B cell (primary cell): ENCODE results near the gene SMIM36. TPM values are rescaled to one million over a fixed set of nuclear protein-coding genes. Genes with fewer than 3 reads are reported as not detected.

Experiments
- ATAC-seq: fragments of 200-7000 bp; cut with Tn5 transposase; one replicate; pipeline ENCODE4 v1.10.0; 2021; ENCODE audit warnings: low read depth, mild to moderate bottlenecking, moderate number of reproducible peaks, moderate library complexity
- CTCF ChIA-PET: fragments of 350-600 bp; sonication (Branson Sonifier 250); formaldehyde crosslinking; loops from one replicate; lab custom pipeline; 2021; ENCODE audit warnings: antibody characterized with exemption, inconsistent platforms; lab: Charles Lee
- POLR2A ChIA-PET: fragments of 350-600 bp; sonication (Branson Sonifier 250); formaldehyde crosslinking; loops from one replicate; lab custom pipeline; 2021; ENCODE audit warnings: antibody characterized with exemption; lab: Charles Lee
- DNase-seq: peaks from one replicate; pipeline ENCODE4 v3.0.0; 2013
- H2AFZ ChIP-seq: 2 replicates; pipeline ENCODE4 v1.6.1; 2012; ENCODE audit warnings: mild to moderate bottlenecking, low read depth, low read length; ENCODE audit not compliant: insufficient read depth, poor library complexity, severe bottlenecking
- H3K27ac ChIP-seq, 2 donors: 1 replicate in 1 of 2; 2 replicates in 1 of 2; pipeline ENCODE4 v1.5.1; 2012 to 2013; ENCODE audit warnings: low read length in 2 of 2, mild to moderate bottlenecking in 2 of 2, moderate library complexity in 1 of 2
- H3K27me3 ChIP-seq, 4 experiments: fragments of 200-600 bp in 1 of 4; sonication (generic) in 1 of 4; replicated peaks in 1 of 4; 1 replicate in 2 of 4; 2 replicates in 2 of 4; pipeline versions ENCODE4 v1.6.1 to v1.7.0; 2013 to 2016; ENCODE audit warnings: low read length in 3 of 4, mild to moderate bottlenecking in 2 of 4, mixed read lengths in 1 of 4, moderate library complexity in 1 of 4; ENCODE audit not compliant: insufficient read depth in 4 of 4, control insufficient read depth in 3 of 4; ENCODE audit errors: control extremely low read depth in 1 of 4
- H3K36me3 ChIP-seq, 2 experiments: replicated peaks in 1 of 2; 1 replicate in 1 of 2; 2 replicates in 1 of 2; pipeline versions ENCODE4 v1.6.1 to v1.7.1; 2013; ENCODE audit warnings: low read length in 1 of 2; ENCODE audit not compliant: insufficient read depth in 2 of 2, control insufficient read depth in 1 of 2; ENCODE audit errors: control extremely low read depth in 1 of 2, extremely low read depth in 1 of 2
- H3K4me1 ChIP-seq, 2 donors: fragments of 200-600 bp in 1 of 2; sonication (generic) in 1 of 2; 1 replicate in 1 of 2; 2 replicates in 1 of 2; pipeline versions ENCODE4 v1.5.1 to v1.6.1; 2013 to 2017; ENCODE audit warnings: low read length in 2 of 2; ENCODE audit not compliant: control insufficient read depth in 2 of 2, insufficient read depth in 2 of 2
- H3K4me2 ChIP-seq: replicated peaks from 2 replicates; pipeline ENCODE3; 2012; ENCODE audit warnings: mild to moderate bottlenecking, low read depth, low read length; ENCODE audit not compliant: poor library complexity, severe bottlenecking
- H3K4me3 ChIP-seq, 5 experiments: fragments of 200-600 bp in 1 of 5; sonication (generic) in 1 of 5; 1 replicate in 3 of 5; 2 replicates in 2 of 5; pipeline versions ENCODE4 v1.5.1 to v1.7.0; 2011 to 2016; ENCODE audit warnings: low read length in 4 of 5, mild to moderate bottlenecking in 4 of 5, low read depth in 2 of 5, control low read depth in 1 of 5, moderate library complexity in 1 of 5; ENCODE audit not compliant: insufficient read depth in 1 of 5; ENCODE audit errors: control extremely low read depth in 1 of 5, extremely low read depth in 1 of 5
- H3K79me2 ChIP-seq: fragments of 200-600 bp; sonication (generic); one replicate; pipeline ENCODE4 v1.6.0; 2016; ENCODE audit warnings: low read length; ENCODE audit not compliant: control insufficient read depth, insufficient read depth
- H3K9ac ChIP-seq: fragments of 200-600 bp; sonication (generic); 2 replicates; pipeline ENCODE4 v1.6.1; 2017; ENCODE audit warnings: mild to moderate bottlenecking, low read length, moderate library complexity
- H3K9me3 ChIP-seq, 3 donors: one replicate each; pipeline versions ENCODE4 v1.6.1 to v1.7.1; 2013; ENCODE audit warnings: low read length in 2 of 3; ENCODE audit not compliant: control insufficient read depth in 2 of 3, insufficient read depth in 1 of 3; ENCODE audit errors: control extremely low read depth in 1 of 3
- H4K20me1 ChIP-seq: 2 replicates; pipeline ENCODE4 v1.6.0; 2012; ENCODE audit warnings: mild to moderate bottlenecking, low read length; ENCODE audit not compliant: insufficient read depth, control insufficient read depth, poor library complexity, severe bottlenecking
- H3K27ac Mint-ChIP-seq: one replicate; pipeline ENCODE4 v1.8.0; 2021; ENCODE audit warnings: mixed read lengths
- H3K27me3 Mint-ChIP-seq: one replicate; pipeline ENCODE4 v1.8.0; 2021; ENCODE audit warnings: mixed read lengths
- H3K4me1 Mint-ChIP-seq: one replicate; pipeline ENCODE4 v1.8.0; 2021; ENCODE audit warnings: mixed read lengths
- H3K4me3 Mint-ChIP-seq: one replicate; pipeline ENCODE4 v1.8.0; 2021; ENCODE audit warnings: mixed read lengths
- H3K9me3 Mint-ChIP-seq: one replicate; pipeline ENCODE4 v1.8.0; 2022; ENCODE audit warnings: mixed read lengths; ENCODE audit not compliant: insufficient read depth
- CTCF ChIP-seq: fragments of 200-600 bp; IDR thresholded peaks from one replicate; pipeline ENCODE4 v1.8.0; 2022; ENCODE audit warnings: antibody characterized with exemption, mild to moderate bottlenecking
- EZH2 ChIP-seq: IDR thresholded peaks from 2 replicates; pipeline ENCODE4 v1.6.1; 2012; ENCODE audit warnings: borderline replicate concordance, low read depth, mild to moderate bottlenecking, moderate library complexity, low read length; ENCODE audit not compliant: insufficient read depth, poor library complexity, severe bottlenecking
- WGBS: methylation state at CpG from one replicate; pipeline ENCODE4 v1.1.5; 2013; ENCODE audit warnings: missing lambda C conversion rate; ENCODE audit not compliant: insufficient coverage; 5-methylcytosine and 5-hydroxymethylcytosine counted together
- intact Hi-C: fragments of 100-400 bp; cut with micrococcal nuclease; formaldehyde crosslinking; loops from one replicate; pipeline ENCODE4 v1.10.0; 2022
- polyA plus RNA-seq: library from polyadenylated mRNA; depleted of rRNA; stranded (reverse); fragments of >200 nt; gene quantifications from 2 replicates; pipeline ENCODE4 v1.2.3, GENCODE V29; 2012
- total RNA-seq, 2 donors: library from RNA; stranded (reverse); fragments of 120-200 nt in 1 of 2; gene quantifications; 1 replicate in 1 of 2; 2 replicates in 1 of 2; pipeline versions ENCODE4 v1.2.3 to v1.2.4, GENCODE V29; 2013 to 2022

The SMIM36 gene
- total and polyA plus RNA-seq, 2 donors (not counting 1 experiment from before 2014, with no cell fraction given), result not detected

GRCh38 chr17:55532670-55533069 lies 21.4 kb upstream of the SMIM36 start:
- Histone ChIP-seq H3K36me3 (no peaks in the 10 kb centered on the region), H3K27ac (no peak overlapping the region), H3K9ac (no peak overlapping the region), H3K4me2 (no peak overlapping the region), H3K9me3 (no peaks in the 10 kb centered on the region), H2AFZ (no peak overlapping the region), H4K20me1 (no peaks in the 10 kb centered on the region), H3K4me3 (no peak overlapping the region), H3K27me3 (no peaks in the 10 kb centered on the region), H3K4me1 (no peaks in the 10 kb centered on the region), H3K79me2 (no peaks in the 10 kb centered on the region)
- WGBS, result no CpG with 5 or more reads among the region's 1 CpG
- DNase-seq (no peak), ATAC-seq (no peak)
- ChIA-PET CTCF (interaction anchor here (0.7 to 4.0 kb wide), 8 partner anchors 16 to 202 kb away, joined by 3 to 31 read pairs (median 5); partner anchors contain the start of gene TMEM100), POLR2A (no interaction called here)
- intact Hi-C loops, result no loop called here
- Mint-ChIP-seq H3K4me3 (no peak overlapping the region), H3K27ac (no peak overlapping the region), H3K9me3 (no peaks in the 10 kb centered on the region), H3K4me1 (no peaks in the 10 kb centered on the region), H3K27me3 (no peaks in the 10 kb centered on the region)
- no peak for TF ChIP-seq EZH2
- no peak for TF ChIP-seq CTCF

- ATAC-seq (no peak), DNase-seq (no peak)
- Histone ChIP-seq H3K9ac (no peak overlapping the region), H4K20me1 (no peaks in the 10 kb centered on the region), H2AFZ (no peak overlapping the region), H3K9me3 (no peaks in the 10 kb centered on the region), H3K4me2 (no peak overlapping the region), H3K27me3 (no peaks in the 10 kb centered on the region), H3K36me3 (no peaks in the 10 kb centered on the region), H3K4me1 (no peaks in the 10 kb centered on the region), H3K27ac (no peak overlapping the region), H3K4me3 (no peak overlapping the region), H3K79me2 (no peaks in the 10 kb centered on the region)
- Mint-ChIP-seq H3K27me3 (peaks cover 4% of the 10 kb centered on the region), H3K4me1 (no peaks in the 10 kb centered on the region), H3K27ac (no peak overlapping the region), H3K4me3 (no peak overlapping the region), H3K9me3 (no peaks in the 10 kb centered on the region)
- POLR2A ChIA-PET, result no interaction called here
- WGBS, result 93% methylated on average over 2 of the region's 5 CpGs
- intact Hi-C loops, result no loop called here
- no peak for TF ChIP-seq EZH2
- TF ChIP-seq CTCF, result no peak
- CTCF ChIA-PET, result interaction anchor here (1.1 to 8.2 kb wide), 8 partner anchors 15 to 237 kb away, joined by 3 to 233 read pairs (median 8); no protein-coding TSS in a partner anchor
Observed at GRCh38 chr17:55531053-55531728, 19.9 kb upstream of the SMIM36 start.
